HEK293T (cell line): Measurements from ENCODE around the gene C16orf78.

Experiments used
- CTCF ChIA-PET: fragments of 350-600 bp; formaldehyde crosslinking; extraction: SDS; loops from one replicate; lab custom pipeline; 2021; ENCODE audit warnings: antibody characterized with exemption, inconsistent platforms; lab: Yijun Ruan, JAX
- POLR2A ChIA-PET: fragments of 350-600 bp; formaldehyde crosslinking; extraction: SDS; loops from one replicate; lab custom pipeline; 2020; ENCODE audit warnings: antibody characterized with exemption, inconsistent platforms; lab: Yijun Ruan, JAX
- DNase-seq: peaks from one replicate; pipeline ENCODE4 v3.0.0; 2012; ENCODE audit warnings: mixed read lengths; ENCODE audit errors: extremely low spot score
- ARNT ChIP-seq: fragments of 450-650 bp; IDR thresholded peaks from 2 replicates; pipeline ENCODE4 v1.6.1; 2017; ENCODE audit warnings: mild to moderate bottlenecking
- BHLHE40 ChIP-seq: fragments of 450-650 bp; IDR thresholded peaks from 2 replicates; pipeline ENCODE4 v1.6.1; 2016; ENCODE audit warnings: mild to moderate bottlenecking, moderate library complexity, borderline replicate concordance
- CTBP1 ChIP-seq: fragments of 450-650 bp; IDR thresholded peaks from 2 replicates; pipeline ENCODE4 v1.6.1; 2016; ENCODE audit warnings: borderline replicate concordance
- ELF4 ChIP-seq: fragments of 450-650 bp; IDR thresholded peaks from 2 replicates; pipeline ENCODE4 v1.6.1; 2017; ENCODE audit warnings: antibody characterized with exemption
- FOXA1 ChIP-seq: fragments of 450-650 bp; IDR thresholded peaks from 2 replicates; pipeline ENCODE4 v1.6.1; 2016; ENCODE audit warnings: mild to moderate bottlenecking
- FOXK2 ChIP-seq: fragments of 450-650 bp; IDR thresholded peaks from 2 replicates; pipeline ENCODE4 v1.6.1; 2016; ENCODE audit warnings: mild to moderate bottlenecking
- FOXM1 ChIP-seq: fragments of 450-650 bp; IDR thresholded peaks from 2 replicates; pipeline ENCODE4 v1.6.1; 2017; ENCODE audit warnings: mild to moderate bottlenecking, borderline replicate concordance
- HDGF ChIP-seq: fragments of 450-650 bp; IDR thresholded peaks from 2 replicates; pipeline ENCODE4 v1.6.1; 2017; ENCODE audit warnings: antibody characterized with exemption, borderline replicate concordance
- L3MBTL2 ChIP-seq: fragments of 450-650 bp; conservative IDR thresholded peaks from 2 replicates; pipeline ENCODE4 v1.6.1; 2016; ENCODE audit warnings: mild to moderate bottlenecking
- LEF1 ChIP-seq: fragments of 450-650 bp; IDR thresholded peaks from 2 replicates; pipeline ENCODE4 v1.6.1; 2017; ENCODE audit warnings: mild to moderate bottlenecking, borderline replicate concordance
- NFRKB ChIP-seq: fragments of 450-650 bp; IDR thresholded peaks from 2 replicates; pipeline ENCODE4 v1.6.1; 2016; ENCODE audit warnings: mild to moderate bottlenecking, moderate library complexity
- PKNOX1 ChIP-seq: fragments of 450-650 bp; IDR thresholded peaks from 2 replicates; pipeline ENCODE4 v1.6.1; 2016
- SP1 ChIP-seq: fragments of 450-650 bp; IDR thresholded peaks from 2 replicates; pipeline ENCODE4 v1.6.1; 2017
- SUZ12 ChIP-seq: fragments of 450-650 bp; IDR thresholded peaks from 2 replicates; pipeline ENCODE4 v1.6.1; 2016; ENCODE audit warnings: mild to moderate bottlenecking
- TARDBP ChIP-seq: fragments of 450-650 bp; IDR thresholded peaks from 2 replicates; pipeline ENCODE4 v1.6.1; 2016
- ZNF384 ChIP-seq: fragments of 450-650 bp; IDR thresholded peaks from 2 replicates; pipeline ENCODE4 v1.6.1; 2016

Gene C16orf78

GRCh38 chr16:49415083-49415482 lies 41.5 kb downstream of the C16orf78 start:
- CTCF ChIA-PET = no interaction called here
- TF ChIP-seq ELF4 (no peak), NFRKB (no peak), LEF1 (no peak), ARNT (no peak), PKNOX1 (no peak), SP1 (no peak), FOXM1 (no peak), HDGF (no peak), CTBP1 (no peak), L3MBTL2 (no peak), BHLHE40 (no peak), TARDBP (no peak), FOXA1 (no peak), ZNF384 (no peak), SUZ12 (no peak), FOXK2 (no peak)
- no peak for DNase-seq
- POLR2A ChIA-PET = no interaction called here

- CTCF ChIA-PET = no interaction called here
- DNase-seq = no peak
- TF ChIP-seq TARDBP (no peak), ARNT (no peak), HDGF (no peak), FOXM1 (no peak), PKNOX1 (no peak), ZNF384 (no peak), FOXK2 (no peak), LEF1 (no peak), BHLHE40 (no peak), FOXA1 (no peak), SUZ12 (no peak), L3MBTL2 (no peak)
- POLR2A ChIA-PET = no interaction called here
Observed at GRCh38 chr16:49416001-49416675, 42.5 kb downstream of the C16orf78 start.

GRCh38 chr16:49417354-49417753 lies 43.8 kb downstream of the C16orf78 start:
- TF ChIP-seq FOXK2 (no peak), ARNT (no peak), HDGF (no peak), LEF1 (no peak), BHLHE40 (no peak), SP1 (no peak), L3MBTL2 (no peak), NFRKB (no peak), FOXM1 (no peak), FOXA1 (no peak), ZNF384 (no peak), SUZ12 (no peak), TARDBP (no peak), CTBP1 (no peak), PKNOX1 (no peak), ELF4 (no peak)
- POLR2A ChIA-PET = no interaction called here
- CTCF ChIA-PET = interaction anchor here (0.8 kb wide), 1 partner anchor 9 kb away, joined by 3 read pairs; no protein-coding TSS in a partner anchor
- DNase-seq = no peak

- no peak for DNase-seq
- CTCF ChIA-PET = no interaction called here
- no peak for TF ChIP-seq NFRKB
- no peak for TF ChIP-seq HDGF
- TF ChIP-seq FOXK2 = no peak
- no peak for TF ChIP-seq FOXA1
- TF ChIP-seq CTBP1 = no peak
- no peak for TF ChIP-seq FOXM1
- no peak for TF ChIP-seq L3MBTL2
- TF ChIP-seq SUZ12 = no peak
- TF ChIP-seq BHLHE40 = no peak
- TF ChIP-seq LEF1 = no peak
- no peak for TF ChIP-seq PKNOX1
- TF ChIP-seq ZNF384 = no peak
- no peak for TF ChIP-seq TARDBP
- POLR2A ChIA-PET = no interaction called here
Observed at GRCh38 chr16:49419006-49419405, 45.4 kb downstream of the C16orf78 start.

GRCh38 chr16:49419862-49420261 lies 46.3 kb downstream of the C16orf78 start:
- ChIA-PET POLR2A (no interaction called here), CTCF (no interaction called here)
- TF ChIP-seq CTBP1 = no peak
- no peak for TF ChIP-seq NFRKB
- TF ChIP-seq ARNT = no peak
- no peak for TF ChIP-seq FOXM1
- TF ChIP-seq SP1 = no peak
- no peak for TF ChIP-seq FOXK2
- no peak for TF ChIP-seq ELF4
- no peak for TF ChIP-seq ZNF384
- TF ChIP-seq LEF1 = no peak
- no peak for TF ChIP-seq BHLHE40
- TF ChIP-seq FOXA1 = no peak
- TF ChIP-seq TARDBP = no peak
- no peak for TF ChIP-seq L3MBTL2
- no peak for TF ChIP-seq PKNOX1
- TF ChIP-seq HDGF = no peak
- no peak for TF ChIP-seq SUZ12
- no peak for DNase-seq
